Measurements from ENCODE around the gene BOD1.

BOD1 gene

GRCh38 chr5:173630724-173631365, 14.4 kb upstream of the BOD1 start:
- TF ChIP-seq, protein P1, sequence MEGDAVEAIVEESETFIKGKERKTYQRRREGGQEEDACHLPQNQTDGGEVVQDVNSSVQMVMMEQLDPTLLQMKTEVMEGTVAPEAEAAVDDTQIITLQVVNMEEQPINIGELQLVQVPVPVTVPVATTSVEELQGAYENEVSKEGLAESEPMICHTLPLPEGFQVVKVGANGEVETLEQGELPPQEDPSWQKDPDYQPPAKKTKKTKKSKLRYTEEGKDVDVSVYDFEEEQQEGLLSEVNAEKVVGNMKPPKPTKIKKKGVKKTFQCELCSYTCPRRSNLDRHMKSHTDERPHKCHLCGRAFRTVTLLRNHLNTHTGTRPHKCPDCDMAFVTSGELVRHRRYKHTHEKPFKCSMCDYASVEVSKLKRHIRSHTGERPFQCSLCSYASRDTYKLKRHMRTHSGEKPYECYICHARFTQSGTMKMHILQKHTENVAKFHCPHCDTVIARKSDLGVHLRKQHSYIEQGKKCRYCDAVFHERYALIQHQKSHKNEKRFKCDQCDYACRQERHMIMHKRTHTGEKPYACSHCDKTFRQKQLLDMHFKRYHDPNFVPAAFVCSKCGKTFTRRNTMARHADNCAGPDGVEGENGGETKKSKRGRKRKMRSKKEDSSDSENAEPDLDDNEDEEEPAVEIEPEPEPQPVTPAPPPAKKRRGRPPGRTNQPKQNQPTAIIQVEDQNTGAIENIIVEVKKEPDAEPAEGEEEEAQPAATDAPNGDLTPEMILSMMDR (IDR thresholded peaks at IDR 0.05), result no peak
- H3K4me3 ChIP-seq (ENCODE audit: low read depth in 1 of 2, low read length in 1 of 2), result no peak overlapping the region

GRCh38 chr5:173629628-173630027, 13.2 kb upstream of the BOD1 start:
- Histone ChIP-seq H3K36me3 (no peaks in the 10 kb centered on the region), H3K27ac (no peak overlapping the region), H3K4me1 (ENCODE audit: control insufficient read depth in 1 of 2, insufficient read depth in 1 of 2, low read depth in 1 of 2, low read length in 1 of 2) (peaks cover 0 to 6% of the 10 kb centered on the region in 2 experiments), H3K4me3 (ENCODE audit: low read depth in 1 of 2, low read length in 1 of 2) (no peak overlapping the region), H3K9me3 (no peaks in the 10 kb centered on the region), H3K27me3 (no peaks in the 10 kb centered on the region)
- TF ChIP-seq, protein P1 (IDR thresholded peaks at IDR 0.05), result no peak

More at GRCh38 chr5:173630724-173631365, 14.4 kb upstream of the BOD1 start:
- no peaks in the 10 kb centered on the region for H3K9me3 ChIP-seq
- no peaks in the 10 kb centered on the region for H3K27me3 ChIP-seq
- H3K36me3 ChIP-seq, result no peaks in the 10 kb centered on the region
- H3K27ac ChIP-seq, result no peak overlapping the region
- peaks cover 0 to 6% of the 10 kb centered on the region in 2 experiments for H3K4me1 ChIP-seq (ENCODE audit: control insufficient read depth in 1 of 2, insufficient read depth in 1 of 2, low read depth in 1 of 2, low read length in 1 of 2)

GRCh38 chr5:173628501-173628900, 12.1 kb upstream of the BOD1 start:
- H3K9me3 ChIP-seq, result no peaks in the 10 kb centered on the region
- H3K4me1 ChIP-seq (ENCODE audit: control insufficient read depth in 1 of 2, insufficient read depth in 1 of 2, low read depth in 1 of 2, low read length in 1 of 2), result peaks cover 0 to 5% of the 10 kb centered on the region in 2 experiments
- H3K27ac ChIP-seq, result no peak overlapping the region
- H3K27me3 ChIP-seq, result no peaks in the 10 kb centered on the region
- H3K36me3 ChIP-seq, result no peaks in the 10 kb centered on the region
- no peak overlapping the region for H3K4me3 ChIP-seq (ENCODE audit: low read depth in 1 of 2, low read length in 1 of 2)
- TF ChIP-seq, protein P1 (IDR thresholded peaks at IDR 0.05), result no peak

DNA sequence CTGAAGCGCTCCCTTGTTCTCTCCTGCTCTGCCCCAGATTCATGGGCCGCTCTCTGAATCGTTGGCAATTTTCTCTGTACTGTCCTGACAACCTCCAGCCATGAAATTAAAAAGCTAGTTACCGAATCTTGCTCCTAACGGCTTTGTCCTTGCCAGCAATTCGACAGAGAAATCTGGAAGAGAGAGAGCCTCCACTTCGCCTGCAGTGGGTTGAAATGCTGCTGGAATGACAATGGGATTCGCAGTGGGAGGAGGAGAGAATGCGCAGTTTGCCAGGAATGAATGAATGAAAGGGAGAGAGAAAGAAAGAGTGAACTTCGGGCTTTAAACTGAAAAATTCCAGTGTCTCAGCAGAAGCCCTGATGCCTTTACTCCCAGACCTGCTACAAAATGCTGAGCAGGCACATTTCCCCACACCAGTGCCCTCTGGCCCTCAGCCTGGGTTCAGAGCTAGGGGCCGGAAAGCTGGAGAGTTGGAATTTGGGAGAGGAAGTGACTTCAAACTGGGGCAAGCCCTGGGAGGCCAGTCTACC, 11.5 kb upstream of the BOD1 start:
- H3K36me3 ChIP-seq, result no peaks in the 10 kb centered on the region
- TF ChIP-seq, protein P1 (IDR thresholded peaks at IDR 0.05), result no peak
- H3K27me3 ChIP-seq, result no peaks in the 10 kb centered on the region
- no peak overlapping the region for H3K27ac ChIP-seq
- no peak overlapping the region for H3K4me3 ChIP-seq (ENCODE audit: low read depth in 1 of 2, low read length in 1 of 2)
- H3K9me3 ChIP-seq, result no peaks in the 10 kb centered on the region
- no peaks in the 10 kb centered on the region for H3K4me1 ChIP-seq (ENCODE audit: control insufficient read depth in 1 of 2, insufficient read depth in 1 of 2, low read depth in 1 of 2, low read length in 1 of 2)

- H3K36me3 ChIP-seq, result no peaks in the 10 kb centered on the region
- TF ChIP-seq, protein P1 (IDR thresholded peaks at IDR 0.05), result no peak
- H3K9me3 ChIP-seq, result no peaks in the 10 kb centered on the region
- no peaks in the 10 kb centered on the region for H3K27me3 ChIP-seq
- H3K4me1 ChIP-seq (ENCODE audit: control insufficient read depth in 1 of 2, insufficient read depth in 1 of 2, low read depth in 1 of 2, low read length in 1 of 2), result no peaks in the 10 kb centered on the region
- no peak overlapping the region for H3K4me3 ChIP-seq (ENCODE audit: low read depth in 1 of 2, low read length in 1 of 2)
- H3K27ac ChIP-seq, result no peak overlapping the region
Measured at GRCh38 chr5:173627271-173627670, 10.8 kb upstream of the BOD1 start.
